HG03066 (cell line): Measurements from ENCODE around the gene CYBA.

Experiments used
- ATAC-seq: cut with Tn5 transposase; IDR thresholded peaks from one replicate; pipeline ENCODE4 v1.9.1; 2021; ENCODE audit warnings: low read depth; ENCODE audit not compliant: unreplicated experiment

The CYBA gene

GRCh38 chr16:88595921-88596320, 54.9 kb downstream of the CYBA start:
- no peak for ATAC-seq

- no peak for ATAC-seq
These were observed 55.8 kb downstream of the CYBA start for GRCh38 chr16:88595101-88595500.

DNA sequence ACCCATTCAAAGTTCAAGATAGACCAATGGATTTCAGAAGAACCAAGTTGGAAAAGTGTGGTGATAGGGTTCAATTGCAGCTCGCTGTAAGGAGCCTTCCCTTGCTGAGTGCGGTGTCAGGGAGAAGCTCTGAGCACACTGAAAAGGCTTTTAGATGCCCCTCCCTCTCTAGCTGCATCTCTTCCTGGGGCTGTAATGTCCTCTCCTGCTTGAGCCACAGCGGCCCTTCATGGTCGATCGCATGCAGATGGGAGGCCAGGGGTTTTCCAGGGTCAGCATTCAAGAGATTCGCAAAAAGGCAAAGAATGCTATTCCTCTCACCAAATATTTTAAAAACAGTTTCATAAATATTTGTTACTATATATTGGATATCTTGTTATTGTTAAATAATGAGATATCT, 56.9 kb downstream of the CYBA start:
- ATAC-seq, result no peak

GRCh38 chr16:88593489-88593888, 57.4 kb downstream of the CYBA start:
- no peak for ATAC-seq
